H9 (cell line): ENCODE results near the gene HOXD11. TPM values are rescaled to one million over a fixed set of nuclear protein-coding genes. Genes with fewer than 3 reads are reported as not detected.

Experiments
- DNase-seq: peaks from one replicate; pipeline ENCODE4 v3.0.0-alpha.2; 2017
- H2AFZ ChIP-seq: one replicate; pipeline ENCODE4 v1.6.1; 2013; ENCODE audit warnings: mild to moderate bottlenecking, low read length, control low read depth, moderate library complexity
- H2AK5ac ChIP-seq: 2 replicates; pipeline ENCODE4 v1.6.1; 2013; ENCODE audit warnings: low read length, control low read depth, mixed read lengths; ENCODE audit not compliant: insufficient read length
- H2BK120ac ChIP-seq: one replicate; pipeline ENCODE4 v1.6.1; 2013; ENCODE audit warnings: low read depth, mild to moderate bottlenecking, low read length, control low read depth, inconsistent platforms; ENCODE audit not compliant: poor library complexity, severe bottlenecking
- H2BK12ac ChIP-seq: 2 replicates; pipeline ENCODE4 v1.6.1; 2013; ENCODE audit warnings: low read length, control low read depth, mixed read lengths, low read depth; ENCODE audit not compliant: insufficient read length
- H2BK15ac ChIP-seq: 2 replicates; pipeline ENCODE4 v1.6.1; 2013; ENCODE audit warnings: low read depth, low read length, control low read depth
- H2BK20ac ChIP-seq: one replicate; pipeline ENCODE4 v1.6.1; 2013; ENCODE audit warnings: low read depth, mild to moderate bottlenecking, low read length, control low read depth, inconsistent platforms; ENCODE audit not compliant: poor library complexity, severe bottlenecking
- H2BK5ac ChIP-seq: 2 replicates; pipeline ENCODE4 v1.6.1; 2013; ENCODE audit warnings: low read length, control low read depth, mixed read lengths; ENCODE audit not compliant: insufficient read length
- H3K14ac ChIP-seq: 2 replicates; pipeline ENCODE4 v1.6.1; 2013; ENCODE audit warnings: low read length, control low read depth; ENCODE audit not compliant: insufficient read depth
- H3K18ac ChIP-seq: 2 replicates; pipeline ENCODE4 v1.6.1; 2013; ENCODE audit warnings: low read depth, mild to moderate bottlenecking, mixed read lengths, low read length, control low read depth; ENCODE audit not compliant: insufficient read length
- H3K23ac ChIP-seq: 2 replicates; pipeline ENCODE4 v1.6.1; 2013; ENCODE audit warnings: low read length, control low read depth, mixed read lengths, low read depth; ENCODE audit not compliant: insufficient read length
- H3K23me2 ChIP-seq: 2 replicates; pipeline ENCODE4 v1.6.1; 2013; ENCODE audit warnings: low read depth, mild to moderate bottlenecking, mixed read lengths, low read length, control low read depth; ENCODE audit not compliant: insufficient read length, poor library complexity, severe bottlenecking
- H3K27ac ChIP-seq: 2 replicates; pipeline ENCODE4 v1.5.1; 2013; ENCODE audit warnings: low read length, control low read depth, mixed read lengths, low read depth; ENCODE audit not compliant: insufficient read length
- H3K27me3 ChIP-seq: 2 replicates; pipeline ENCODE4 v1.6.1; 2013; ENCODE audit warnings: low read length, control low read depth, inconsistent platforms; ENCODE audit not compliant: insufficient read depth
- H3K4ac ChIP-seq: 2 replicates; pipeline ENCODE4 v1.6.1; 2013; ENCODE audit warnings: low read depth, mild to moderate bottlenecking, control low read depth, inconsistent platforms, low read length, moderate library complexity
- H3K4me1 ChIP-seq: 2 replicates; pipeline ENCODE4 v1.6.1; 2013; ENCODE audit warnings: low read length, control low read depth, inconsistent platforms; ENCODE audit not compliant: insufficient read depth
- H3K4me2 ChIP-seq: 2 replicates; pipeline ENCODE4 v1.6.1; 2013; ENCODE audit warnings: low read length, control low read depth, mixed read lengths; ENCODE audit not compliant: insufficient read length, insufficient read depth
- H3K56ac ChIP-seq: 2 replicates; pipeline ENCODE4 v1.6.1; 2013; ENCODE audit warnings: low read depth, mild to moderate bottlenecking, mixed read lengths, low read length, control low read depth; ENCODE audit not compliant: insufficient read length
- H3K79me1 ChIP-seq: 2 replicates; pipeline ENCODE4 v1.6.1; 2013; ENCODE audit warnings: low read depth, mild to moderate bottlenecking, moderate library complexity, low read length, control low read depth, inconsistent platforms; ENCODE audit not compliant: insufficient read depth, poor library complexity, severe bottlenecking
- H3K79me2 ChIP-seq: 2 replicates; pipeline ENCODE4 v1.6.1; 2013; ENCODE audit warnings: low read length, control low read depth, inconsistent platforms; ENCODE audit not compliant: insufficient read depth
- H3K9ac ChIP-seq: 2 replicates; pipeline ENCODE4 v1.6.1; 2013; ENCODE audit warnings: low read length, control low read depth, mixed read lengths; ENCODE audit not compliant: insufficient read length; ENCODE audit errors: extremely low read depth
- H3K9me3 ChIP-seq: one replicate; pipeline ENCODE4 v1.6.1; 2013; ENCODE audit warnings: low read depth, low read length, inconsistent platforms; ENCODE audit not compliant: control insufficient read depth
- H3T11ph ChIP-seq: one replicate; pipeline ENCODE4 v1.6.1; 2013; ENCODE audit warnings: mild to moderate bottlenecking, low read length, control low read depth, inconsistent platforms
- H4K20me1 ChIP-seq: one replicate; pipeline ENCODE4 v1.6.1; 2013; ENCODE audit not compliant: control insufficient read depth, insufficient read length, insufficient read depth
- H4K5ac ChIP-seq: 2 replicates; pipeline ENCODE4 v1.6.1; 2013; ENCODE audit warnings: low read depth, mild to moderate bottlenecking, mixed read lengths, low read length, control low read depth; ENCODE audit not compliant: insufficient read length
- H4K8ac ChIP-seq: replicated peaks from 2 replicates; pipeline ENCODE4 v1.6.1; 2013; ENCODE audit warnings: low read length, control low read depth, mixed read lengths, low read depth; ENCODE audit not compliant: insufficient read length
- H4K91ac ChIP-seq: 2 replicates; pipeline ENCODE4 v1.6.1; 2013; ENCODE audit warnings: low read depth, mild to moderate bottlenecking, moderate library complexity, mixed read lengths, low read length, control low read depth; ENCODE audit not compliant: insufficient read length
- H3K27ac Mint-ChIP-seq, 3 experiments: 2 replicates in 2 of 3; 3 replicates in 1 of 3; pipeline ENCODE4 v1.8.0; 2020 to 2021; ENCODE audit warnings: mixed read lengths in 3 of 3, mild to moderate bottlenecking in 1 of 3, moderate library complexity in 1 of 3
- H3K27me3 Mint-ChIP-seq: 2 replicates; pipeline ENCODE4 v1.8.0; 2021; ENCODE audit warnings: low read depth, mild to moderate bottlenecking, moderate library complexity, mixed read lengths
- H3K36me3 Mint-ChIP-seq, 3 experiments: 2 replicates in 2 of 3; 3 replicates in 1 of 3; pipeline ENCODE4 v1.8.0; 2020 to 2021; ENCODE audit warnings: low read depth in 3 of 3, mixed read lengths in 3 of 3; ENCODE audit not compliant: insufficient read depth in 1 of 3
- H3K4me1 Mint-ChIP-seq, 2 experiments: 2 replicates each; pipeline ENCODE4 v1.8.0; 2020; ENCODE audit warnings: mixed read lengths in 2 of 2
- H3K4me3 Mint-ChIP-seq, 2 experiments: 2 replicates in 1 of 2; 3 replicates in 1 of 2; pipeline ENCODE4 v1.8.0; 2020 to 2021; ENCODE audit warnings: mild to moderate bottlenecking in 2 of 2, mixed read lengths in 2 of 2, moderate library complexity in 1 of 2
- H3K9me3 Mint-ChIP-seq, 2 experiments: 2 replicates in 1 of 2; 3 replicates in 1 of 2; pipeline ENCODE4 v1.8.0; 2020; ENCODE audit warnings: mild to moderate bottlenecking in 2 of 2, mixed read lengths in 2 of 2, moderate library complexity in 1 of 2
- CTCF ChIP-seq: fragments of 200-600 bp; sonication (generic); conservative IDR thresholded peaks from 3 replicates; pipeline ENCODE4 v1.8.0; 2021; ENCODE audit warnings: antibody characterized with exemption, mild to moderate bottlenecking
- WGBS: extraction: QIAGEN DNeasy Blood & Tissue Kit; methylation state at CpG from one replicate; pipeline ENCODE4 v1.1.7; 2013; ENCODE audit warnings: missing lambda C conversion rate, low lambda C conversion rate, mixed read lengths; ENCODE audit not compliant: insufficient read length; ENCODE audit errors: extremely low coverage; 5-methylcytosine and 5-hydroxymethylcytosine counted together
- total RNA-seq: library from RNA; stranded (reverse); gene quantifications from 2 replicates; pipeline ENCODE4 v1.2.1, GENCODE V29; 2021

The HOXD11 gene
- total RNA-seq, 1 experiment from 2014 or later, result not detected

GRCh38 chr2:176158186-176158591 lies 51.1 kb downstream of the HOXD11 start:
- H3K9me3 ChIP-seq, result no peaks in the 10 kb centered on the region
- peaks cover 100% of the 10 kb centered on the region for H3K27me3 ChIP-seq
- H3K27me3 Mint-ChIP-seq, result peaks cover 100% of the 10 kb centered on the region
- H3K23me2 ChIP-seq, result no peaks in the 10 kb centered on the region
- peaks cover 0 to 5% of the 10 kb centered on the region in 2 experiments; a peak in 3 of 5 replicates for H3K9me3 Mint-ChIP-seq
- no peak overlapping the region for H3K14ac ChIP-seq
- H3K79me1 ChIP-seq, result no peaks in the 10 kb centered on the region
- H3K56ac ChIP-seq, result no peak overlapping the region
- peaks cover 6 to 25% of the 10 kb centered on the region in 2 experiments; a peak in 3 of 4 replicates for H3K4me1 Mint-ChIP-seq
- no peak overlapping the region for H3K23ac ChIP-seq
- peaks cover 2% of the 10 kb centered on the region for H4K20me1 ChIP-seq
- no peak overlapping the region for H3K18ac ChIP-seq
- no peak overlapping the region for H2BK12ac ChIP-seq
- no peaks in the 10 kb centered on the region for H3K4me1 ChIP-seq
- no peak for DNase-seq
- H2BK20ac ChIP-seq, result no peak overlapping the region
- no peak overlapping the region for H3K27ac ChIP-seq
- TF ChIP-seq CTCF, result no peak
- H3K4me2 ChIP-seq, result no peak overlapping the region
- H4K5ac ChIP-seq, result no peak overlapping the region
- H2BK5ac ChIP-seq, result no peak overlapping the region
- H3K27ac Mint-ChIP-seq, result no peak overlapping the region
- no peak overlapping the region for H4K8ac ChIP-seq
- no peak overlapping the region for H3K4ac ChIP-seq
- no peak overlapping the region for H4K91ac ChIP-seq
- WGBS, result no CpG with 5 or more reads among the region's 22 CpGs
- no peak overlapping the region for H2AK5ac ChIP-seq
- no peak overlapping the region for H2BK15ac ChIP-seq
- no peak overlapping the region for H2AFZ ChIP-seq
- no peak overlapping the region for H2BK120ac ChIP-seq
- H3T11ph ChIP-seq, result no peak overlapping the region
- H3K9ac ChIP-seq, result no peak overlapping the region
- no peak overlapping the region for H3K4me3 Mint-ChIP-seq
- no peaks in the 10 kb centered on the region for H3K79me2 ChIP-seq
- no peaks in the 10 kb centered on the region; a peak in 1 of 7 replicates for H3K36me3 Mint-ChIP-seq
